CD4-positive, alpha-beta T cell (primary cell): ENCODE measurements around the gene GLIS1. TPM values are rescaled to one million over a fixed set of nuclear protein-coding genes. Genes with fewer than 3 reads are reported as not detected.
A peak's percentile ranks its signal among the peaks of the same experiment; 100 is the strongest.

Experiments used
- ATAC-seq: fragments of 200-7000 bp; cut with Tn5 transposase; one replicate; pipeline ENCODE4 v1.10.0; 2022; ENCODE audit warnings: mild to moderate bottlenecking; ENCODE audit not compliant: poor library complexity
- CTCF ChIA-PET: fragments of 350-600 bp; sonication (Branson Sonifier 250); formaldehyde crosslinking; loops from one replicate; lab custom pipeline; 2021; ENCODE audit warnings: antibody characterized with exemption, inconsistent platforms; lab: Charles Lee
- POLR2A ChIA-PET: fragments of 350-600 bp; sonication (Branson Sonifier 250); formaldehyde crosslinking; loops from one replicate; lab custom pipeline; 2021; ENCODE audit warnings: antibody characterized with exemption, inconsistent platforms; lab: Charles Lee
- DNase-seq, 14 experiments: peaks; one replicate each; pipeline ENCODE4 v3.0.0-alpha.2; 2013 to 2020; ENCODE audit warnings: mixed read lengths in 2 of 14
- H3K27ac ChIP-seq, 2 donors: one replicate each; pipeline versions ENCODE4 v1.5.1 to v1.7.0; 2013; ENCODE audit warnings: low read length in 2 of 2, low read depth in 1 of 2, mild to moderate bottlenecking in 1 of 2
- H3K27me3 ChIP-seq, 2 experiments: 1 replicate in 1 of 2; 2 replicates in 1 of 2; pipeline versions ENCODE4 v1.6.1 to v1.7.0; 2013; ENCODE audit warnings: low read length in 2 of 2, control low read depth in 1 of 2, mild to moderate bottlenecking in 1 of 2, moderate library complexity in 1 of 2; ENCODE audit not compliant: insufficient read depth in 2 of 2, control insufficient read depth in 1 of 2
- H3K36me3 ChIP-seq: one replicate; pipeline ENCODE4 v1.6.1; 2013; ENCODE audit warnings: low read length, control low read depth; ENCODE audit not compliant: insufficient read depth
- H3K4me1 ChIP-seq: one replicate; pipeline ENCODE4 v1.6.1; 2013; ENCODE audit warnings: low read length, control low read depth; ENCODE audit not compliant: insufficient read depth
- H3K4me3 ChIP-seq: one replicate; pipeline ENCODE4 v1.5.1; 2013; ENCODE audit warnings: mild to moderate bottlenecking, low read length, moderate library complexity
- H3K9me3 ChIP-seq, 2 experiments: 1 replicate in 1 of 2; 2 replicates in 1 of 2; pipeline versions ENCODE4 v1.6.1 to v1.7.0; 2013; ENCODE audit warnings: low read length in 2 of 2, mild to moderate bottlenecking in 2 of 2, control low read depth in 1 of 2, moderate library complexity in 1 of 2; ENCODE audit not compliant: control insufficient read depth in 1 of 2, insufficient read depth in 1 of 2
- H3K27ac Mint-ChIP-seq: one replicate; pipeline ENCODE4 v1.8.0; 2020; ENCODE audit warnings: mixed read lengths
- H3K27me3 Mint-ChIP-seq: one replicate; pipeline ENCODE4 v1.8.0; 2021; ENCODE audit warnings: mixed read lengths
- H3K36me3 Mint-ChIP-seq: one replicate; pipeline ENCODE4 v1.8.0; 2021; ENCODE audit warnings: low read depth, mixed read lengths
- H3K4me1 Mint-ChIP-seq: one replicate; pipeline ENCODE4 v1.8.0; 2021; ENCODE audit warnings: low read depth, mixed read lengths
- H3K4me3 Mint-ChIP-seq: one replicate; pipeline ENCODE4 v1.8.0; 2020; ENCODE audit warnings: mild to moderate bottlenecking, mixed read lengths
- H3K9me3 Mint-ChIP-seq: one replicate; pipeline ENCODE4 v1.8.0; 2020; ENCODE audit warnings: mixed read lengths
- CTCF ChIP-seq: fragments of 200-600 bp; IDR thresholded peaks from one replicate; pipeline ENCODE4 v1.8.0; 2022; ENCODE audit warnings: antibody characterized with exemption, mild to moderate bottlenecking
- intact Hi-C, 2 experiments: fragments of 100-400 bp; cut with DNase I in 1 of 2; cut with micrococcal nuclease in 1 of 2; formaldehyde crosslinking; loops; one replicate each; pipeline versions ENCODE4 v1.15.1 to v1.9.0; 2023 to 2025; cut with DNase I, micrococcal nuclease
- total RNA-seq, 174 experiments: library from RNA in 2 of 174; stranded (reverse) in 2 of 174; gene quantifications; one replicate each; pipeline ENCODE4 v1.2.3 and lab custom pipeline; 2021 to 2026

GLIS1 gene
- total RNA-seq, 2 experiments from 2014 or later = not detected

DNA sequence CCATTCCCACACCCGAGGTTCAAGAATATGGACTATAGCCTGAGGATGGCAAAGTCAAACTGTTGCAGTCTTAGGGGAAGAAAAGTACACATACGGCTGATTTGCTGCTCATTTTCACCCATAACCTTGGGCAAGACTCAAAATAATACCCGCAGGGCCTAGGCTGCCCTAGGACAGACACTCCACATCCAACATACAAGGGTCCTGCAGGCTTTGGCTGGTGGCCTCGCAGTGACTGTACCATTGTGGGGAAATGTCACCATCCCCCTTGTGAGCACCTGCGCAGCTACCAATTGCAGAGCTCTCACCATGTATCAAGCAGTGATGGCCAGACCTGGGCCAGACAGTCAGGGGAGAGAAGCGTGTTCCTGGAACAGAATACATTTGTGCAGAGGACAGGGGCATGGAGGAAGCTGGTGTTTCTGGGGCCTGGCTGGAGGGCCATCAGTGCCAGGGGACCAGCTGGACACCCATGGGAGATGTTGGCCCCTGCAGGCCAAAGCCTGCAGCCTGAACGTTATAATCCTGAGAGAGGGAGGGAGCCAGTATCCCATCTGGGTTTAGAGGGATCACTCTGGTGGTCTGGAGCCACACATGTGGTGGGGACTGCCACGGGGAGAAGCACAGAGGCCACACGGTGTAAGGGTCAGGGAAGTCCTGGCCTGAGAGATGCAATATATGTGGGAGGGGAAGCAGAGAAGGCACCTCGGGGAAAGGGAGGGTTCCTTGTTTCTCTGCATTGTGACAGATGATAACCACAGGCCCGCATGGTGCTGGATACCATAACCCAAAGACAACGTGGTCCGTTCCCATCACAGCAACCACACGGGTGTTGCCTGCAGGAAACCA lies 101.2 kb downstream of the GLIS1 start:
- no peak overlapping the region for H3K4me3 ChIP-seq
- POLR2A ChIA-PET = no interaction called here
- no peak overlapping the region for H3K4me3 Mint-ChIP-seq
- H3K27ac Mint-ChIP-seq = no peak overlapping the region
- no peaks in the 10 kb centered on the region for H3K9me3 Mint-ChIP-seq
- no peaks in the 10 kb centered on the region for H3K4me1 ChIP-seq
- intact Hi-C loops = no loop called here
- CTCF ChIA-PET = no interaction called here
- H3K27ac ChIP-seq = no peak overlapping the region
- H3K4me1 Mint-ChIP-seq = no peaks in the 10 kb centered on the region
- no peaks in the 10 kb centered on the region for H3K27me3 Mint-ChIP-seq
- peak in 1 of 14 experiments; percentile 12 for DNase-seq
- H3K9me3 ChIP-seq = no peaks in the 10 kb centered on the region
- H3K36me3 ChIP-seq = no peaks in the 10 kb centered on the region
- no peak for ATAC-seq
- H3K36me3 Mint-ChIP-seq = no peaks in the 10 kb centered on the region
- H3K27me3 ChIP-seq = no peaks in the 10 kb centered on the region
- TF ChIP-seq CTCF = no peak

DNA sequence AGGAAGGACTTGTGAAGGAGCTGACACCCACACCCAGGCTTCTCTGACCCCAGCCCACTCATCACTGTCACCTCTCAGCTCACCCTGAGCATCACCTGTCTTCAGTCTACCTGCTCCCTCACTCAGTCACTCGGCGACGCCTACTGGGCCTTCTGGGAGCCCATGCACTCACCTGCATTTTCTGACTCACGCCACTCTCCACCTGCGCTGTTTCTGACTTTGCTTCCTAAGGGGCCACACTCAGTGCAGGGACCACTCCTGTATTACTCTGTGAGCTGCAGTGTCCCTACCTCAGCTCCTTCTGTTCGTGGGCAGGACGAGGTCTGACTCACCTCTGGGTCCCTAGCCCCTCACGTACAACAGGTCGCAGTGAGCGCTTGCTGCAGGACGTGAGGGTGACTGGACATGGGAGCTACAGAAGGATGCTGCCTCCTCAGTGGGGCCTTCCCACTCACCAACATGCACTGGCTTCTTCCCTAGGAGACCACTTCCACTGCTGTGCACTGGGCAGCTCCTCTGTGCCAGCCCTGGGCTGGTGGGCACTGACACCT lies 102.3 kb downstream of the GLIS1 start:
- no peak for ATAC-seq

GRCh38 chr1:53634571-53634979 lies 104.4 kb downstream of the GLIS1 start:
- no peaks in the 10 kb centered on the region for H3K27me3 ChIP-seq
- H3K9me3 ChIP-seq = no peaks in the 10 kb centered on the region
- Mint-ChIP-seq H3K4me1 (no peaks in the 10 kb centered on the region), H3K27me3 (no peaks in the 10 kb centered on the region), H3K9me3 (no peaks in the 10 kb centered on the region), H3K27ac (no peak overlapping the region), H3K36me3 (no peaks in the 10 kb centered on the region), H3K4me3 (no peak overlapping the region)
- no peaks in the 10 kb centered on the region for H3K36me3 ChIP-seq
- no peaks in the 10 kb centered on the region for H3K4me1 ChIP-seq
- DNase-seq = peak in 1 of 14 experiments; percentile 14
- POLR2A ChIA-PET = no interaction called here
- no peak overlapping the region for H3K27ac ChIP-seq
- intact Hi-C loops = no loop called here
- no peak for ATAC-seq
- no peak overlapping the region for H3K4me3 ChIP-seq
- TF ChIP-seq CTCF = no peak
- CTCF ChIA-PET = interaction anchor here (0.6 kb wide), 1 partner anchor 16 kb away, joined by 4 read pairs; no protein-coding TSS in a partner anchor

More for the DNA sequence above, 102.3 kb downstream of the GLIS1 start:
- Mint-ChIP-seq H3K36me3 (no peaks in the 10 kb centered on the region), H3K27ac (no peak overlapping the region), H3K27me3 (no peaks in the 10 kb centered on the region), H3K4me1 (no peaks in the 10 kb centered on the region), H3K4me3 (no peak overlapping the region), H3K9me3 (no peaks in the 10 kb centered on the region)
- intact Hi-C loops = no loop called here
- Histone ChIP-seq H3K9me3 (no peaks in the 10 kb centered on the region), H3K4me3 (no peak overlapping the region), H3K4me1 (no peaks in the 10 kb centered on the region), H3K27me3 (no peaks in the 10 kb centered on the region), H3K36me3 (no peaks in the 10 kb centered on the region), H3K27ac (no peak overlapping the region)
- no peak for TF ChIP-seq CTCF
- ChIA-PET CTCF (no interaction called here), POLR2A (no interaction called here)
- peak in 1 of 14 experiments; percentile 29 for DNase-seq
